ENCODE data around the gene CELA2A.

The CELA2A gene

DNA sequence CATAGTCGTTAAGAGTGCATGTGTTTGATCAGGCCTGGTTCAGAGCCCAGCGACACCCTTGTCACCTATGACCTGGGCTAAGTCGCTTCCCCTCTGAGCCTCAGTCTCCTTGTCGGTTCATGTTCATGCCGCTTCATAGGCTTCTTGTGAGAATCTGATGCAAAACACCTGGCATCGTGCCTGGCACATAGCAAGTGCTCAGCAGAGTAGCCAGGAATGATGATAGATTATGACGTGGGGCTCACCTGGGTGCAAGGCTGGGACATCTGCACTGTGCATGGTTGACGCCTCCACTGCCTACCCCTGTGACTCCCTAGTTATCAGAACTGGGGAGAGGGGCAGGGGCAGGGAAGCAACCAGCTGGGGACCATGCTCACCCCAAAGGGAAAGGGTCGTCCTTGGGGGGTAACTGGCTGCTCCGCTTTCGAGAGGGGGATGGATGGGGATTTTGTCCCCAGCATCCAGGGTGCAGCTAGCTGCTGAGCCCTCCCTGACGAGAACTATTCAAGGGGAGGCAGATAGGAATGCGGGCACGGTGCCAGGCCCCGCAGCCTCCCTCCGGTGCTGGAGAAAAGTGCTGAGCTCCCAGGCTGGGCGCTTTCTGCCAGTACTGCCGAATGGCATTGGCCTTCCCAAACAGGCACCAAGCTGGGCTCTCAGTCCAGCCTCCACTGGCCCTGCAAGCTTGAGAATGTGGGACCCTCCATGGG lies 37.6 kb upstream of the CELA2A start:
- no peak for TF ChIP-seq GATA2 (IDR thresholded peaks at IDR 0.05; ENCODE audit: low read depth, low read length)
- no peak for TF ChIP-seq GATA3 (IDR thresholded peaks at IDR 0.05; ENCODE audit: low read depth, low read length)

DNA sequence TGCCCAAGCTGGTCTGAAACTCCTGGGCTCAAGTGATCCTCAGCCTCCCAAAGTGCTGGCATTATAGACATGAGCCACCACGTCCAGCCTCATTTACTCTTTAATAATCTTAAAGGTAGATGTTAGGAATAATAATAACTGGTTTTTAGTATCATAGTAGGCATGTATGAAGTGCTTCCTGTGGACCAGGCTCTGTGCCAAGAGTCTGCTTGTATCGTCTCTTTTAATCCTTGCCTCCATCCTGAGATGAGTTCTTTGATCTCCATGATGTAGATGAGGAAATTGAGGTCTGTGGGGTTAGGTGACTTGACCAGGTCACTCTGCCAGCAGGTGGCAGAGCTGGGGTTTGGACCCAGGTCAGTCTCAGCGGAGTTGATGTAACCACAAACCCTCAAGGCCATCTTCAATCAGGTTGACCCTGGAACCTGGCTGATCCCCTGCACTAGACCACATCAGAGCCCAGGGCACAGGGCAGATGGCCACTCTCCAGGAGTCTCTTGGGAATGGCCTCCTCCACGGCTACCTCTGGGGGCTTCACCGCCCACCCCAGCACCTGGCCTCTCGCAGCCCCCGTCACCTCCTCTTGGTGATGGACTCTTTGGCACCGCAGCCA lies 35.6 kb upstream of the CELA2A start:
- TF ChIP-seq GATA3 (IDR thresholded peaks at IDR 0.05; ENCODE audit: low read depth, low read length), result no peak
- no peak for TF ChIP-seq GATA2 (IDR thresholded peaks at IDR 0.05; ENCODE audit: low read depth, low read length)

DNA sequence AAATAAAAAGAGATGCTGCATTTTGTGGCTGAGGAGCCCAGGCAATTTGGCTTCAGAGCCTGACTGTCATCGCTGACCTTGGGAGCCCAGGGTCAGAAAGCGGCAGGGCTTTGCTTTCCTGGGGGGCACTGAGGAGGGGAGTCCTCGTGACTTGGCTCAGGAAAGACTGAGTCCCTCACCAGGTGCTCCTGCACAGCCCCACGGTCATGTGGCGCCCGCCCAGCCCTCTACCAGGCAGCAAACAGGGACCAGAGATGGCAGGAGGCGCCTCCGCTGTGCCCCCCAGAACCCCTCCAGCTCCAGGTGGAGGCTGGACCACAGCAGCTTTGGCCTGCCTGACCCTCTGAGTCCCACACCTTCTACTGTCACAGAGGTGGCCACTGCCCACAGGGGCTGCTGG lies 33.7 kb upstream of the CELA2A start:
- TF ChIP-seq GATA2 (IDR thresholded peaks at IDR 0.05; ENCODE audit: low read depth, low read length) (no peak), GATA3 (IDR thresholded peaks at IDR 0.05; ENCODE audit: low read depth, low read length) (no peak)

GRCh38 chr1:15423355-15424077 lies 33.0 kb upstream of the CELA2A start:
- TF ChIP-seq GATA2 (IDR thresholded peaks at IDR 0.05; ENCODE audit: low read depth, low read length) (no peak), GATA3 (IDR thresholded peaks at IDR 0.05; ENCODE audit: low read depth, low read length) (no peak)

GRCh38 chr1:15424146-15424667 lies 32.3 kb upstream of the CELA2A start:
- TF ChIP-seq GATA2 (IDR thresholded peaks at IDR 0.05; ENCODE audit: low read depth, low read length), result no peak
- no peak for TF ChIP-seq GATA3 (IDR thresholded peaks at IDR 0.05; ENCODE audit: low read depth, low read length)

- no peak for TF ChIP-seq GATA3 (IDR thresholded peaks at IDR 0.05; ENCODE audit: low read depth, low read length)
- TF ChIP-seq GATA2 (IDR thresholded peaks at IDR 0.05; ENCODE audit: low read depth, low read length), result no peak
These were observed 31.6 kb upstream of the CELA2A start for GRCh38 chr1:15424981-15425380.

DNA sequence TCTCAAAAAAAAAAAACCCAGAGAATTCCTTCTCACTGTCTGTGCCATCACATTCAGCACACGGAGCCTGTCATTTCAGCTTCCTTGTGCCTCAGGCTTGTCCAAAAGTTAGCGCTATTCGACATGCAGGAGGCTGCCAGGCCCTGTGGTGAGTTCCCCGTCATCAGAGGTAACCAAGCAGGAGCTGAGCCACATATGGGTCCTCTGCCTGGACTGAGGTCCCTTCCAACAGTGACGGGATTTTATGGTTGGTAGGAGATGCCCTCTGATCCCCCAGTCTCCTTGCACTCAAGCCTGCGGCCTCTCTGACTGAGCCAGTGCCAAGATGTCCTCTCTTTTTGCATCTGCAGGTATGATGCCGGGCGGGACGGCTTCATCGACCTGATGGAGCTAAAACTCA lies 31.0 kb upstream of the CELA2A start:
- no peak for TF ChIP-seq GATA2 (IDR thresholded peaks at IDR 0.05; ENCODE audit: low read depth, low read length)
- TF ChIP-seq GATA3 (IDR thresholded peaks at IDR 0.05; ENCODE audit: low read depth, low read length), result no peak

DNA sequence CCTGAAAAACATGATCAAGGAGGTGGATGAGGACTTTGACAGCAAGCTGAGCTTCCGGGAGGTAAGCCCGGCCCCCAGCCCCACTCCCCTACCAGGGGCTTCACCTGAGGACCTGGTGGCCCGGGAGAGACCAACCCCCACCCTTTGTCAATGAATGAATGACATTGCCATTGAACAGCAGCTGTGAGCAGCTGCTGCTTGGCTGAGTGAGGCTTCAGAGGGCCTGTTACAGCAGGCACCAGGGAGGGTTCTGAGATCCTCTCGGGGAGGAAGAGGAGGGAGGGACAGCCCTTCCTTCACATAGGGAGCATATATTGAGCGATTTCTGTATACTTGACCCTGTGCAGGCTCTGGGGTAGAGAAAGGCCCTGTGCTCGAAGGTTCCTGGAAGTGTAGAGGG lies 30.6 kb upstream of the CELA2A start:
- no peak for TF ChIP-seq GATA2 (IDR thresholded peaks at IDR 0.05; ENCODE audit: low read depth, low read length)
- TF ChIP-seq GATA3 (IDR thresholded peaks at IDR 0.05; ENCODE audit: low read depth, low read length), result no peak

GRCh38 chr1:15426492-15427279 lies 29.8 kb upstream of the CELA2A start:
- TF ChIP-seq GATA2 (IDR thresholded peaks at IDR 0.05; ENCODE audit: low read depth, low read length) (no peak), GATA3 (IDR thresholded peaks at IDR 0.05; ENCODE audit: low read depth, low read length) (no peak)

DNA sequence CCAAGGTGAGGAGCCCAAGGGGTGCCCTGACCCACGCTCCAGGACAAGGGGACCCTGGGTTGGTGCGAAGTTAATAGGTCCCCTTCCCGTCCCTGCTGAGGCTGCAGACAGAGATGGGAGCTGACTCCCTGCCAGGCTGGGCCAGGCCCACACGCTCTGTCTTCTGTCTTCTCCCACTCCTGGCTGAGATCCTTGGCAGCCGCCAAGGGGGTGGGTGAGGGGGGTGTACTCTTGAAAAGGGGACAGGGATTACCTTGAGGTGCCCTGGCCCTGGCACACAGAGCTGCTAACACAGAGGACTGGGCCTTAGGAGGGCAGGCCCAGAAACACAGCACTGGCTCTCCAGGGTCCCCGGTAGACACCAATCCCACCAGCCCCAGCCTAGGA lies 29.3 kb upstream of the CELA2A start:
- TF ChIP-seq GATA3 (IDR thresholded peaks at IDR 0.05; ENCODE audit: low read depth, low read length), result no peak
- TF ChIP-seq GATA2 (IDR thresholded peaks at IDR 0.05; ENCODE audit: low read depth, low read length), result no peak

- TF ChIP-seq GATA2 (IDR thresholded peaks at IDR 0.05; ENCODE audit: low read depth, low read length), result no peak
- TF ChIP-seq GATA3 (IDR thresholded peaks at IDR 0.05; ENCODE audit: low read depth, low read length), result no peak
These were observed 27.6 kb upstream of the CELA2A start for GRCh38 chr1:15428815-15429435.

GRCh38 chr1:15429701-15430149 lies 26.8 kb upstream of the CELA2A start:
- TF ChIP-seq GATA3 (IDR thresholded peaks at IDR 0.05; ENCODE audit: low read depth, low read length), result no peak
- TF ChIP-seq GATA2 (IDR thresholded peaks at IDR 0.05; ENCODE audit: low read depth, low read length), result no peak

GRCh38 chr1:15430787-15431570 lies 25.6 kb upstream of the CELA2A start:
- TF ChIP-seq GATA3 (IDR thresholded peaks at IDR 0.05; ENCODE audit: low read depth, low read length) (no peak), GATA2 (IDR thresholded peaks at IDR 0.05; ENCODE audit: low read depth, low read length) (no peak)
